ENCODE measurements around the gene STK24. TPM values are rescaled to one million over a fixed set of nuclear protein-coding genes. Genes with fewer than 3 reads are reported as not detected.

STK24 gene
- total RNA-seq, 2 experiments from 2014 or later: 60.4 to 88.7 TPM

DNA sequence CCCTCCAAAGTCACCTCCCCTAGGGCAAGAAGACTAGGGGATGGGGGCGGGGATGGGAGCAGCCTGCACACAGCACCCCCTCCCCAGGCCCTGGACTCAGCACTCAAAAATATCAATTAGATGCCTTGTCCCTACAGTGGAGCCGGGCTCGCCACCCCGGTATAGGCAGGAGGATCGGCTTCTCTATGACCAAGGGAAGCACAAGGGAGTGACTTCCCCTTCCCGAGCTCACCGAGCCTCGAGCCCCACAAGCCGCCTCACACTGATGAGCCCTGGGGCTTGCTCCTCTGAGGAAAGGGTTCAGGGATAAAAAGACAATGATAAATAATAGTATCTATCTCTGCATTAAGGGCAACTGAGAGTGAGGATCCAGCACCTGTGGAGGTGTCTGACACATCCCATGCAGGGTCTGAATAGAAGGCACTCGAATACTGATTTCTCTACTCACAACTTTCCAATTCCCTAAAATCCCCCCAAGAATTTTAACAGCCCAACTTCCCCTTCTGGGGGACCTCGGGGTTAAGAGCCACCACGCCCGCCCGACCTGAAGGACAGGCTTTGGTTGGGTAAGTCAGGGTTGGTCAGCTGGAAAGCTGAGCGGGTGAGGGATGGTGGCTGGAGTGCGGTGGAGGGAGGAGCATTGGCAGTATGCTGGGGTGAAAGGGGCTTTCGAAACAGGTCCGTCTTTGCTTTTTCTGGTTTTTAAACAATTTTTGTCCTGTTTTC lies 51.3 kb downstream of the STK24 start:
- no peak overlapping the region for H3K4me3 ChIP-seq (ENCODE audit: low read depth, low read length, poor library complexity, severe bottlenecking)
- intact Hi-C loops (cut with micrococcal nuclease; ENCODE audit: unreplicated experiment): no loop called here
- peaks cover 8% of the 10 kb centered on the region; the same call in 1 of the 2 replicates for H4K20me1 ChIP-seq (ENCODE audit: insufficient read depth, low read length)
- TF ChIP-seq, protein P1, sequence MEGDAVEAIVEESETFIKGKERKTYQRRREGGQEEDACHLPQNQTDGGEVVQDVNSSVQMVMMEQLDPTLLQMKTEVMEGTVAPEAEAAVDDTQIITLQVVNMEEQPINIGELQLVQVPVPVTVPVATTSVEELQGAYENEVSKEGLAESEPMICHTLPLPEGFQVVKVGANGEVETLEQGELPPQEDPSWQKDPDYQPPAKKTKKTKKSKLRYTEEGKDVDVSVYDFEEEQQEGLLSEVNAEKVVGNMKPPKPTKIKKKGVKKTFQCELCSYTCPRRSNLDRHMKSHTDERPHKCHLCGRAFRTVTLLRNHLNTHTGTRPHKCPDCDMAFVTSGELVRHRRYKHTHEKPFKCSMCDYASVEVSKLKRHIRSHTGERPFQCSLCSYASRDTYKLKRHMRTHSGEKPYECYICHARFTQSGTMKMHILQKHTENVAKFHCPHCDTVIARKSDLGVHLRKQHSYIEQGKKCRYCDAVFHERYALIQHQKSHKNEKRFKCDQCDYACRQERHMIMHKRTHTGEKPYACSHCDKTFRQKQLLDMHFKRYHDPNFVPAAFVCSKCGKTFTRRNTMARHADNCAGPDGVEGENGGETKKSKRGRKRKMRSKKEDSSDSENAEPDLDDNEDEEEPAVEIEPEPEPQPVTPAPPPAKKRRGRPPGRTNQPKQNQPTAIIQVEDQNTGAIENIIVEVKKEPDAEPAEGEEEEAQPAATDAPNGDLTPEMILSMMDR (conservative IDR thresholded peaks at IDR 0.05; ENCODE audit: low read length): no peak
- TF ChIP-seq EZH2phosphoT487 (IDR thresholded peaks at IDR 0.05; ENCODE audit: borderline replicate concordance, low read depth, low read length): no peak
- H3K9me3 ChIP-seq (ENCODE audit: low read length): no peaks in the 10 kb centered on the region
- DNase-seq (ENCODE audit: low spot score): no peak
- H3K27ac ChIP-seq (ENCODE audit: low read depth, low read length, poor library complexity, severe bottlenecking): no peak overlapping the region
- H2AFZ ChIP-seq (ENCODE audit: low read length): no peak overlapping the region
- no peak overlapping the region for H3K4me2 ChIP-seq (ENCODE audit: low read length)
- H3K4me1 ChIP-seq (ENCODE audit: insufficient read depth, low read length, poor library complexity, severe bottlenecking): peaks cover 28% of the 10 kb centered on the region
- ChIA-PET CTCF (ENCODE audit: unreplicated experiment) (no interaction called here), POLR2A (no interaction called here)
- no TSS peak for BruUV-seq (replicated peaks)
- H3K9me2 ChIP-seq (ENCODE audit: insufficient read depth, low read length): no peaks in the 10 kb centered on the region
- H3K79me2 ChIP-seq (ENCODE audit: insufficient read depth, low read depth, low read length): peaks cover 61% of the 10 kb centered on the region
- H3K36me3 ChIP-seq (ENCODE audit: insufficient read depth, low read length): no peaks in the 10 kb centered on the region

DNA sequence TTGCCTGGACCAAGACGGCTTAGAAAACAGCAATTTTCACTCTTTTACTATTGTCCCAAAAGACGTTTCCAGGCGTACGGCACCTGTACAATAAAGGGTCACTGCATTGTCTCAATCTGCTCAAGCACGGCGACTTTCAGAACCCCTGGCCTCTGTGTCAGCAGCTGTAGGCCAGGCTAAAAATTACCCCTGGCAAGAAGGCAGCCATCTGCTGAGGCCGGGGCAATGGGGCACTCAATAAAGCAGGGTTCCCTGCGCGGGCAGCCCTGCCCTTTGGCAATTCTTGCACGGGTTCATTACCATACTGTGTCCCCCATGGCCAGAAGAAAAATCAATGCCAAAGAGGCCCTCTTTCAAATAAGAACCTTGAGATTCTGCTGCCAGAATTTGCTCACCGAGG lies 52.1 kb downstream of the STK24 start:
- H3K4me3 ChIP-seq (ENCODE audit: low read depth, low read length, poor library complexity, severe bottlenecking): no peak overlapping the region
- peaks cover 55% of the 10 kb centered on the region for H3K79me2 ChIP-seq (ENCODE audit: insufficient read depth, low read depth, low read length)
- no peak overlapping the region for H3K27ac ChIP-seq (ENCODE audit: low read depth, low read length, poor library complexity, severe bottlenecking)
- CTCF ChIA-PET (ENCODE audit: unreplicated experiment): no interaction called here
- no peaks in the 10 kb centered on the region for H3K36me3 ChIP-seq (ENCODE audit: insufficient read depth, low read length)
- no TSS peak for BruUV-seq (replicated peaks)
- peaks cover 6% of the 10 kb centered on the region; the same call in 1 of the 2 replicates for H4K20me1 ChIP-seq (ENCODE audit: insufficient read depth, low read length)
- H3K9me2 ChIP-seq (ENCODE audit: insufficient read depth, low read length): no peaks in the 10 kb centered on the region
- POLR2A ChIA-PET: no interaction called here
- H3K9me3 ChIP-seq (ENCODE audit: low read length): no peaks in the 10 kb centered on the region
- TF ChIP-seq EZH2phosphoT487 (IDR thresholded peaks at IDR 0.05; ENCODE audit: borderline replicate concordance, low read depth, low read length): no peak
- TF ChIP-seq, protein P1 (conservative IDR thresholded peaks at IDR 0.05; ENCODE audit: low read length): no peak
- H3K4me2 ChIP-seq (ENCODE audit: low read length): no peak overlapping the region
- no peak overlapping the region for H2AFZ ChIP-seq (ENCODE audit: low read length)
- DNase-seq (ENCODE audit: low spot score): peak; percentile 20
- H3K4me1 ChIP-seq (ENCODE audit: insufficient read depth, low read length, poor library complexity, severe bottlenecking): peaks cover 28% of the 10 kb centered on the region
- intact Hi-C loops (cut with micrococcal nuclease; ENCODE audit: unreplicated experiment): no loop called here

- intact Hi-C loops (cut with micrococcal nuclease; ENCODE audit: unreplicated experiment): no loop called here
- peaks cover 4% of the 10 kb centered on the region; the same call in 1 of the 2 replicates for H4K20me1 ChIP-seq (ENCODE audit: insufficient read depth, low read length)
Measured at GRCh38 chr13:98524391-98524790, 52.5 kb downstream of the STK24 start.

More at GRCh38 chr13:98524391-98524790, 52.5 kb downstream of the STK24 start:
- Histone ChIP-seq H3K4me2 (ENCODE audit: low read length) (peak overlapping the region; percentile 23; the same call in 1 of the 2 replicates), H3K4me1 (ENCODE audit: insufficient read depth, low read length, poor library complexity, severe bottlenecking) (peaks cover 28% of the 10 kb centered on the region), H3K9me2 (ENCODE audit: insufficient read depth, low read length) (no peaks in the 10 kb centered on the region), H3K36me3 (ENCODE audit: insufficient read depth, low read length) (no peaks in the 10 kb centered on the region), H3K4me3 (ENCODE audit: low read depth, low read length, poor library complexity, severe bottlenecking) (no peak overlapping the region), H3K9me3 (ENCODE audit: low read length) (no peaks in the 10 kb centered on the region), H3K79me2 (ENCODE audit: insufficient read depth, low read depth, low read length) (peaks cover 55% of the 10 kb centered on the region), H3K27ac (ENCODE audit: low read depth, low read length, poor library complexity, severe bottlenecking) (no peak overlapping the region), H2AFZ (ENCODE audit: low read length) (no peak overlapping the region)
- CTCF ChIA-PET (ENCODE audit: unreplicated experiment): no interaction called here
- TF ChIP-seq, protein P1 (conservative IDR thresholded peaks at IDR 0.05; ENCODE audit: low read length): no peak
- POLR2A ChIA-PET: no interaction called here
- no TSS peak for BruUV-seq (replicated peaks)
- no peak for DNase-seq (ENCODE audit: low spot score)

All from OCI-LY7 (cell line).